GM06990 (cell line): Measurements from ENCODE around the gene ALDH1B1.

ENCODE experiments used
- DNase-seq: peaks from one replicate; pipeline ENCODE4 v3.0.0-alpha.2; 2011; ENCODE audit not compliant: insufficient read length; ENCODE audit errors: extremely low read depth
- H3K27me3 ChIP-seq: replicated peaks from 2 replicates; pipeline ENCODE4 v1.6.0; 2011; ENCODE audit warnings: low read length; ENCODE audit not compliant: control insufficient read depth, insufficient read depth
- H3K36me3 ChIP-seq: 2 replicates; pipeline ENCODE4 v1.5.1; 2011; ENCODE audit warnings: low read length; ENCODE audit not compliant: control insufficient read depth, insufficient read depth
- H3K4me3 ChIP-seq: replicated peaks from 2 replicates; pipeline ENCODE4 v1.5.1; 2011; ENCODE audit warnings: low read depth, mild to moderate bottlenecking, control low read depth, low read length
- CTCF ChIP-seq: IDR thresholded peaks from 2 replicates; pipeline ENCODE4 v1.5.1; 2011; ENCODE audit warnings: low read length, control low read depth, mild to moderate bottlenecking, inconsistent platforms; ENCODE audit not compliant: insufficient read depth, poor library complexity, severe bottlenecking

ALDH1B1 gene

GRCh38 chr9:38355115-38355514, 37.4 kb upstream of the ALDH1B1 start:
- DNase-seq = no peak
- Histone ChIP-seq H3K27me3 (no peaks in the 10 kb centered on the region), H3K4me3 (no peak overlapping the region), H3K36me3 (no peaks in the 10 kb centered on the region)
- TF ChIP-seq CTCF = no peak

- no peaks in the 10 kb centered on the region for H3K27me3 ChIP-seq
- no peaks in the 10 kb centered on the region for H3K36me3 ChIP-seq
- no peak overlapping the region for H3K4me3 ChIP-seq
- no peak for DNase-seq
- no peak for TF ChIP-seq CTCF
These were observed 36.9 kb upstream of the ALDH1B1 start for GRCh38 chr9:38355517-38356120.

GRCh38 chr9:38356851-38357250, 35.7 kb upstream of the ALDH1B1 start:
- no peak for TF ChIP-seq CTCF

GRCh38 chr9:38357350-38358114, 35.0 kb upstream of the ALDH1B1 start:
- Histone ChIP-seq H3K36me3 (no peaks in the 10 kb centered on the region), H3K4me3 (no peak overlapping the region), H3K27me3 (no peaks in the 10 kb centered on the region)
- TF ChIP-seq CTCF = no peak
- no peak for DNase-seq

More at GRCh38 chr9:38356851-38357250, 35.7 kb upstream of the ALDH1B1 start:
- Histone ChIP-seq H3K36me3 (no peaks in the 10 kb centered on the region), H3K4me3 (no peak overlapping the region), H3K27me3 (no peaks in the 10 kb centered on the region)
- no peak for DNase-seq

- TF ChIP-seq CTCF = no peak
- Histone ChIP-seq H3K36me3 (no peaks in the 10 kb centered on the region), H3K4me3 (no peak overlapping the region), H3K27me3 (no peaks in the 10 kb centered on the region)
- no peak for DNase-seq
These were observed 33.9 kb upstream of the ALDH1B1 start for GRCh38 chr9:38358390-38359296.
